Peyer's patch (tissue), 4 donors: Measurements from ENCODE around the gene CD226. TPM values are rescaled to one million over a fixed set of nuclear protein-coding genes. Genes with fewer than 3 reads are reported as not detected.
"Not testable (repeated sequence)": the region's sequence is repeated elsewhere in the genome, so short reads cannot be mapped to it uniquely, and the experiment has no call there.

Experiments used
- DNase-seq, 3 donors: peaks; one replicate each; pipeline ENCODE4 v3.0.0-alpha.2; 2017 to 2019
- H3K27ac ChIP-seq, 4 donors: fragments of 200-600 bp; sonication (generic); one replicate each; pipeline ENCODE4 v1.5.1; 2016 to 2019
- H3K27me3 ChIP-seq, 2 donors: fragments of 200-600 bp; sonication (generic); one replicate each; pipeline ENCODE4 v1.5.1; 2019
- H3K36me3 ChIP-seq, 3 donors: fragments of 200-600 bp; sonication (generic); one replicate each; pipeline ENCODE4 v1.5.1; 2016 to 2019
- H3K4me1 ChIP-seq, 4 donors: fragments of 200-600 bp; sonication (generic); one replicate each; pipeline ENCODE4 v1.5.1; 2016 to 2019
- H3K4me3 ChIP-seq, 4 donors: fragments of 200-600 bp; sonication (generic); 1 replicate in 3 of 4; 2 replicates in 1 of 4; pipeline ENCODE4 v1.5.1; 2016 to 2019; ENCODE audit warnings: mild to moderate bottlenecking in 1 of 4
- H3K9me3 ChIP-seq, 4 donors: fragments of 200-600 bp; sonication (generic); one replicate each; pipeline ENCODE4 v1.5.1; 2016 to 2019; ENCODE audit warnings: mild to moderate bottlenecking in 1 of 4
- POLR2A ChIP-seq, 2 donors: fragments of 450-650 bp; IDR thresholded peaks; one replicate each; pipeline ENCODE4 v1.5.1; 2017; ENCODE audit warnings: antibody characterized with exemption in 2 of 2, mild to moderate bottlenecking in 2 of 2, moderate library complexity in 2 of 2
- total RNA-seq, 4 donors: library from RNA; depleted of rRNA; stranded (reverse); fragments of >200 nt; gene quantifications; one replicate each; pipeline ENCODE4 v1.1.0, GENCODE V29; 2016
- TF ChIP-seq, protein P1 (sequence below), 6 experiments: fragments of 450-650 bp in 4 of 6; fragments of 200-600 bp in 2 of 6; sonication (generic) in 1 of 6; IDR thresholded peaks; one replicate each; pipeline ENCODE4 v1.5.1; 2017 to 2019; ENCODE audit warnings: antibody characterized with exemption in 6 of 6, mild to moderate bottlenecking in 3 of 6, moderate library complexity in 1 of 6

The CD226 gene
- total RNA-seq, 4 donors from 2014 or later: 0.66 to 10.7 (median 3.3) TPM

DNA sequence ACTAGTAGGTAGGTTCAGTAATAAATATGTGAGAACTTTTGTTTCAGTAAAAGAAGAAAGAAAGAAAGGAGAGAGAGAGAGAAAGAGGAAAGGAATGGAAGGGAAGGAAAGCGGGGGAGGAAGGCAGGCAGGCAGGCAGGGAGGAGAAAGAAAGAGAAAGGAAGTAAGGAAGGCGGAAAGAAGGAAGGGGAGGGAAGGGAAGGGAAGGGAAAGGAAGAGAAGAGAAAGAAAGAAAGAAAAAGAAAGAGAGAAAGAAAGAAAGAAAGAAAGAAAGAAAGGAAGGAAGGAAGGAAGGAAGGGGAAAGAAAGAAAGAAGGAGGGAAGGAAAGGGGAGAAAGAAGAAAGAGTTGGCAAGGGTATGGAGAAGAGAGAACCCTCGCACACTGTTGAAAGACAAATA, 67.6 kb downstream of the CD226 start:
- Histone ChIP-seq H3K27me3 (no peaks in the 10 kb centered on the region), H3K36me3 (no peaks in the 10 kb centered on the region), H3K4me1 (no peaks in the 10 kb centered on the region), H3K9me3 (no peaks in the 10 kb centered on the region), H3K4me3 (no peak overlapping the region), H3K27ac (no peak overlapping the region)
- no peak for DNase-seq
- TF ChIP-seq, protein P1, sequence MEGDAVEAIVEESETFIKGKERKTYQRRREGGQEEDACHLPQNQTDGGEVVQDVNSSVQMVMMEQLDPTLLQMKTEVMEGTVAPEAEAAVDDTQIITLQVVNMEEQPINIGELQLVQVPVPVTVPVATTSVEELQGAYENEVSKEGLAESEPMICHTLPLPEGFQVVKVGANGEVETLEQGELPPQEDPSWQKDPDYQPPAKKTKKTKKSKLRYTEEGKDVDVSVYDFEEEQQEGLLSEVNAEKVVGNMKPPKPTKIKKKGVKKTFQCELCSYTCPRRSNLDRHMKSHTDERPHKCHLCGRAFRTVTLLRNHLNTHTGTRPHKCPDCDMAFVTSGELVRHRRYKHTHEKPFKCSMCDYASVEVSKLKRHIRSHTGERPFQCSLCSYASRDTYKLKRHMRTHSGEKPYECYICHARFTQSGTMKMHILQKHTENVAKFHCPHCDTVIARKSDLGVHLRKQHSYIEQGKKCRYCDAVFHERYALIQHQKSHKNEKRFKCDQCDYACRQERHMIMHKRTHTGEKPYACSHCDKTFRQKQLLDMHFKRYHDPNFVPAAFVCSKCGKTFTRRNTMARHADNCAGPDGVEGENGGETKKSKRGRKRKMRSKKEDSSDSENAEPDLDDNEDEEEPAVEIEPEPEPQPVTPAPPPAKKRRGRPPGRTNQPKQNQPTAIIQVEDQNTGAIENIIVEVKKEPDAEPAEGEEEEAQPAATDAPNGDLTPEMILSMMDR (IDR thresholded peaks at IDR 0.05): no peak
- no peak for TF ChIP-seq POLR2A (IDR thresholded peaks at IDR 0.05)

DNA sequence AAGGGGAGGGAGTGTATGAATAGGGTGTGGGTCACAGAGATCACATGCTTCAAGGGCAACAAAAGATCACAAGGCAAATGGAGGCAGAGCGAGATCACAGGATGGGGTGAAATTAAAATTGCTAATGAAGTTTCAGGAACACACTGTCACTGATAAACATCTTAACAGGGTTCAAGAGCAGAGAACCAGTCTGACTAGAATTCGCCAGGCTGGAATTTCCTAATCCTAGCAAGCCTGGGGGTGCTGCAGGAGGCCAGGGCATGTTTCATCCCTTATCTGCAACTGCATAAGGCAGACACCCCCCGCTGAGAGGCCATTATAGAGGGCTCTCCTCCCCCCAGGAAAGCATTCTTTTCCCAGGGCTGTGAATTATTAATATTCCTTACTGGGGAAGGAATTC, 68.6 kb downstream of the CD226 start:
- H3K9me3 ChIP-seq, H3K4me3 ChIP-seq, H3K4me1 ChIP-seq, H3K27ac ChIP-seq, H3K27me3 ChIP-seq, DNase-seq, H3K36me3 ChIP-seq: not testable (repeated sequence)

DNA sequence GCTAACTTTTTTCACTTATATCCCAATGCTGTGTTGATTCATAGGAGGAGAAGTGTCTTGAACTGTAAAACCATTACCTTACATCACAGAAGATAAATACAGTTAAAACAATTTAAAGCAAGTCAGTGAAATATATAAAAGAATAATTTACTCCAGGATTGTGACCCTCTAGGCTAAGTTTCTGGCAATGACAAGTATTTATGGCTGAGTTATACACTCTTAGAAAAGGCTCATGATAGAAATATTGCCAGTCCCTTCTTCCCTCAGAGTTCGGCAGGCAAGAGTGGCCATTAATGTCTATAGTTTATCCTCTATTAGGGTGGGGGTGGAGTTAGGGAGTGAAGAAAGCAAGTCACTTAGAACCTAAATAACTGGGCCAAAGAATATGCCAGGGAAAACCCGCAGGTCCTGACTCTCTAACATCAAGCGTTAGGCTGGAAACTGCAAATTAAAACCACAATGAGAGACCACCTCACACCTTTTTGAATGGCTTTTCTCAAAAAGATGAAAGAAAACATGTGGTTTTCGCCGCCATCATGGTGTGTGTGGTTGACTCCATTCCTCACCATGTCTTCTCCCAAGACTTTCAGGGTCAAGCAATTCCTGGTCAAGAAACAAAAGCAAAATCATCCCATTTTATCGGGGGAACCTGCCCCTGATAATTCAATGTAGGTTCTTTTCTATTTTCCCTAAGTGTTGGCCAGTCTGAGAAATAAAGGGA, 69.3 kb downstream of the CD226 start:
- H3K36me3 ChIP-seq: no peaks in the 10 kb centered on the region
- H3K4me3 ChIP-seq: no peak overlapping the region
- DNase-seq: no peak
- no peaks in the 10 kb centered on the region for H3K4me1 ChIP-seq
- H3K9me3 ChIP-seq: no peaks in the 10 kb centered on the region
- no peaks in the 10 kb centered on the region for H3K27me3 ChIP-seq
- no peak overlapping the region for H3K27ac ChIP-seq
- TF ChIP-seq, protein P1 (IDR thresholded peaks at IDR 0.05): no peak
- TF ChIP-seq POLR2A (IDR thresholded peaks at IDR 0.05): no peak

DNA sequence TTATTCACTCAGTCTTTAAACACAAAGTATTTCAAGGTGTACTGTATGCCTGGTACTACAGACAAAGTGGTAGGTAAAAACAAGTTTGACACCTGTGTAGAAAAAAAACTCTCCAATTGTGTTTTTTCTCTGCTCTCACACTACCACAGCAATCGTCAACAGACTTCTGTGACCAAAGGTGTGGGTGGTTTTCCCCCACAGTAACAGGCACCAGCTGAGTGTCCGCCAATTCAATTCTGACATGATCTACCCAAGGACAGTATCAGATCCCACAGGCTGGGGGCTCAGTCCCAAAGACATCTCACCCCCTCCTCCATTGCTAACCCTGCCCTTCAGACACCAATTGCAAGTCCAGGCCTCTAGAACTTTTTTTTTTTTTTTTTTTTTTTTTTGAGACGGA, 71.2 kb downstream of the CD226 start:
- no peaks in the 10 kb centered on the region for H3K4me1 ChIP-seq
- H3K27ac ChIP-seq: no peak overlapping the region
- no peaks in the 10 kb centered on the region for H3K9me3 ChIP-seq
- H3K27me3 ChIP-seq: no peaks in the 10 kb centered on the region
- no peak overlapping the region for H3K4me3 ChIP-seq
- TF ChIP-seq POLR2A (IDR thresholded peaks at IDR 0.05): no peak
- TF ChIP-seq, protein P1 (IDR thresholded peaks at IDR 0.05): no peak
- H3K36me3 ChIP-seq: no peaks in the 10 kb centered on the region
- no peak for DNase-seq

DNA sequence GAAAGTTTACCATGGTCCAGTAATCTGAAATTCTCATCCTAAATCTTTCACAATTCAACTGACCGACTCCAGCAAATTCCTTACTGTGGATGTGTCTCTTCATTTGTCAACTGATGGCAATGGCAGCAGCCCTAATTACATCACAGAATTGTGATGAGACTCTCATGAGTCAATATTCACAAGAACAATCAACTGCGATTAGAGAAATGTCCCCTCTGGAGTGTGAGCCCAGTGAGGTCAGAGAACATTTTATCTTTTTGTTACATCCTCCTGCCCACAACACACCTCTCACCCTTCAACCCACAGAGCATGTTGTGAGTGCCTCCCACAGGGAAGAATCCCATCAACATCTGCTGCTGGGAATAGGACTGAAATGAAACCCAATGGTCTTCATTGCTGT, 73.6 kb downstream of the CD226 start:
- H3K36me3 ChIP-seq: no peaks in the 10 kb centered on the region
- no peaks in the 10 kb centered on the region for H3K4me1 ChIP-seq
- TF ChIP-seq, protein P1 (IDR thresholded peaks at IDR 0.05): no peak
- no peak for TF ChIP-seq POLR2A (IDR thresholded peaks at IDR 0.05)
- H3K27me3 ChIP-seq: no peaks in the 10 kb centered on the region
- no peak overlapping the region for H3K27ac ChIP-seq
- no peak for DNase-seq
- H3K4me3 ChIP-seq: no peak overlapping the region
- no peaks in the 10 kb centered on the region for H3K9me3 ChIP-seq

DNA sequence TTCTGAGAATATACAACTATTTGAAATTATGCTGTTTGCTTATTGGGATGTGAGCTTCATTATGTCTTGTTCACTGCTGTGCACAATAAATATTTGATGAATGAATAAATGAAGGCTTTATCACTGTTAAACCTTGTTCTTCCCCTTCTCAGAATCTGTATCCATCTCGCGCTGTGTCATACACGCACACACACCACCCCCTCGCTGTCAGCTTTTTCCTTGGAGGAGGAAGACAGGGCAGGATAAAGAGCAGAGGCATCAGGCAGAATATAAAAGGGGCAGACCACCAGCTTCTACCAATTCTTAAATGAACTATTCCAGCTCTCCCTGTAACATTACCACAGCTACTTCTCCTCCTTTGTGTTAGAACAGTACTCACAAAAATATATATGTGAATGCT, 75.0 kb downstream of the CD226 start:
- Histone ChIP-seq H3K27ac (no peak overlapping the region), H3K9me3 (no peaks in the 10 kb centered on the region), H3K27me3 (no peaks in the 10 kb centered on the region), H3K36me3 (no peaks in the 10 kb centered on the region), H3K4me1 (no peaks in the 10 kb centered on the region), H3K4me3 (no peak overlapping the region)
- TF ChIP-seq, protein P1 (IDR thresholded peaks at IDR 0.05): no peak
- no peak for TF ChIP-seq POLR2A (IDR thresholded peaks at IDR 0.05)
- DNase-seq: no peak
